G401.6 (cell line): ENCODE results near the gene SUGCT.
"Not testable (repeated sequence)": the region's sequence is repeated elsewhere in the genome, so short reads cannot be mapped to it uniquely, and the experiment has no call there.

Experiments used
- FAIRE-seq: peaks from 2 replicates; lab custom pipeline; 2012; peaks lifted over from hg19 to GRCh38; lab: Jason Lieb, UNC

SUGCT gene

DNA sequence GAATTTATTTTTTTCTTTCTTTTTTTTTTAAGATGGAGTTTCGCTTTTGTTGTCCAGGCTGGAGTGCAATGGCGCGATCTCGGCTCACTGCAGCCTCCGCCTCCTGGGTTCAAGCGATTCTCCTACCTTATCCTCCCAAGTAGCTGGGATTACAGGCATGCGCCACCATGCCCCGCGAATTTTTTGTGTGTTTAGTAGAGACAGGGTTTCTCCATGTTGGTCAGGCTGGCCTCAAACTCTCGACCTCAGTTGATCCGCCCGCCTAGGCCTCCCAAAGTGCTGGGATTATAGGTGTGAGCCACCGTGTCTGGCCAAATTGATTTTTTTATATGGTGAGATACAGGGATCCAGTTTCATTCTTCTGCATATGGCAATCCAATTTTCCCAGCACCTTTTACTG lies 5.1 kb downstream of the SUGCT start:
- FAIRE-seq, result not testable (repeated sequence)

DNA sequence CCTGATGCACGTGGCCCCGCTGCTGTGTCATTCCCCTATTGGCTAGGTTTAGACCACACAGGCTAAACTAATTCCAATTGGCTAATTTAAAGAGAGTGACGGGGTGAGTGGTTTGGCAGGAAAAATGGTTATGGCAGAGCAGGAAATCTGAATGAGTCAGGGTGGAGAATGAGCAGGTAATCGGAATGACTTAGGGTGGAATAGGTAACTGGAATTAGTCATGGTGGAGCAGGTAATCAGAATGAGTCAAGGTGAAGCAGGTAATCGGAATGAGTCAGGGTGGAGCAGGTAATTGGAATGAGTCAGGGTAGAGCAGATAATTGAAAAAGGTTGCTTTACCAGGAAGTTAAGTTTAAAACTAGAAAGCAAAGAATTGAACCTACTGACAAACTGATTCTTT lies 7.1 kb downstream of the SUGCT start:
- not testable (repeated sequence) for FAIRE-seq

DNA sequence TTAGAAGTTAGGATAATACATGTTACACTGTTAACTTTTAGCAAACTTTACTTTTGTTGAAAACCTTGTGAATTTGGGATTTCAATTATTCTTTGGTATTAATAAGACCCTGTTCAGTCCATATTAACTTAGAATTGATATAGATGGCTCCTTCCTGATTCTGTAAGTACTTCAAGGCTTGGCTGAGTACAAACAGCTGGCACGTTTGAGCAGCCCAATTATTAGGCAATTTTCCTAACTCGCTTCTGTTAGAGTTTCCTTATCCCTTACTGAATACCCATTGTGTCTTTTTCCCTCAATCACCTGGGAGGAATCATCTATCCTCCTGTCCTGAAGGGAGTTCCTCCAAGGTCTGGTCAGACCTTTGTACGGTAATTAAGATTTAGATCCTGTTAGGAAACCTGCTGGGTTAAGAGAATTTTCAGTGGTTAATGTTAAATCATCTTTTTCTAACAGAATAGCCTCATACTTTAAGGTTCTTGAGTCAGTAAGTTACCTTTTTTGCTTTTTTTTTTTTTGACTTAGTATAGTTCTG lies 10.9 kb downstream of the SUGCT start:
- FAIRE-seq, result not testable (repeated sequence)

DNA sequence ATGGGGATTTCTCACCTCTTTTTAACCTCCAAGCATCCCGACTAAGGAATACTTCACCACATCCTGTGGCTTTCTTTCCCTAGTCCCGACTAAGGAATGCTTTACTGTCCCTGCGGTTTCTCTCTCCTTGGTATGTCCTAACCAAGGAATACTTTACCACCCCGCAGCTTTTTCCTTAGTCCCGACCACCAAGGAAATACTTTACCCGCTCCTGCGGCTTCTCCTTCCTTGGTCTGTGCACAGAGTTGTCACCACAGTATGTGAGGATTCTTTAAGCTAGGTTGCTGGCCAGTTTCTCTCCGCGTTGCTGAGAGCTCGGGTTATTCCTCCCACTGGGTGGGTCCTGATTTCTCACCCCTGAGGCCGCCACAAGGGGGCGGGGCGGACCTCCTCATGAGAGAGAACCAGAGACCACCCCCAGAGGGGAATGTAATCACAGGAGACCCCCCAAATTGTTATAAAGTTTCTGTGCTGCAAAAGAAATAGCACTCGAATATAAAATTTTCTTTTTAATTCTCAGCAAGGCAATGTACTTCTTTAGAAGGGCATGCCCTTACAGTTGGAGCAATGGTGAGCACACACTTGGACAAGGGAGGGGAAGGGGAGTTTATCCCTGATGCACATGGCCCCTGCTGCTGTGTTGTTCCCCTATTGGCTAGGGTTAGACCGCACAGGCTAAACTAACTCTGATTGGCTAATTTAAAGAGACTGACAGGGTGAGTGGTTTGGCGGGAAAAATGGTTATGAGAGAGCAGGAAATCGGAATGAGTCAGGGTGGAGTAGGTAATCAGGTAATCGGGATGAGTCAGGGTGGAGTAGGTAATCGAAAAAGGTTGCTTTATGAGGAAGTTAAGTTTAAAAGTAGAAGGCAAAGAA lies 12.8 kb downstream of the SUGCT start:
- FAIRE-seq, result no peak

DNA sequence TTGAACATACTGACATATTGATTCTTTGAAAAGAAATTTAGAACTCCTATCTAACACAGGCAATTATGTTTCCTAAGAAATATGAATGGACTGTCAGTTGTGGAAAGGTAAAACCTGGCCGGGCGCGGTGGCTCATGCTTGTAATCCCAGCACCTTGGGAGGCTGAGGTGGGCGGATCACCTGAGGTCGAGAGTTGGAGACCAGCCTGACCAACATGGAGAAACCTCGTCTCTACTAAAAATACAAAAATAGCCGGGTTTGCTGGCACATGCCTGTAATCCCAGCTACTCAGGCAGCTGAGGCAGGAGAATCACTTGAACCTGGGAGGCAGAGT lies 13.4 kb downstream of the SUGCT start:
- FAIRE-seq, result not testable (repeated sequence)

DNA sequence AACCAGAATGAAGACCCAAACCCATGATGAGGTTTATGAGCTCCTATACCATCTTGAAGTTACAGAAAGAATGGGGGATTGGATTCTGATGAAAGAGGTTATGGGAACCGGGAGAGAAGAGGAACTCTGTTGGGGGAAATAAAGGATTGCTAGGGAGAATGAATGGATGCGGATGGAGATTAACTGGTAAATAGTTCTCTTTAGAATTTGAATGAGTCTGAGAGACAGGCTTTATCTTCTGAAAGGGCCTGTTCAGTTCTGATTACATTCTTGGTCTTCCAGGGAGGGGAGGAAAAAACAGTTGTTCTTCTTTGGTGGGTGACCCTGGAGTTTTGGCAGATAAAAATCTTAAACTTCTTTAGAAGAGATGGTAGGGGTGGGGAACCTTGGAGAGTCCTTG lies 13.9 kb downstream of the SUGCT start:
- no peak for FAIRE-seq

DNA sequence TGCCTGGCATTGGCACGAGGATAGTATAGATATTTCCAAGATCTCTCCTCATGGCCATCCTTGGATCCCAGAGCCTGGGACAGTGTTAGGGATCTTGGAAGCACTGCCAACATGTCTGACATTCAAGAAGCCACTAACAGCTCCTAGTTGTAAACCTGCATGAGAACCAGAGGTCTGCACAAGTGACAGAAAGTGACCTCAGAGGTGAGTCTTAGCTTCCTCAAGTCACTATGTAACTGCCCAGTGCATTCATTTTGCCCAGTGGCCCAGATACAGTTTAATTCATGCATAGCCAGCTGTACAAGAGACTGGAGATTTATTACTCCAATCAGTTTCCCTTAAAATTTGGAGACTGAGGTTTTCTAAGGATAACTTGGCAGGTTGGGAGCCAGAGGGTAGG lies 16.7 kb downstream of the SUGCT start:
- FAIRE-seq, result no peak

DNA sequence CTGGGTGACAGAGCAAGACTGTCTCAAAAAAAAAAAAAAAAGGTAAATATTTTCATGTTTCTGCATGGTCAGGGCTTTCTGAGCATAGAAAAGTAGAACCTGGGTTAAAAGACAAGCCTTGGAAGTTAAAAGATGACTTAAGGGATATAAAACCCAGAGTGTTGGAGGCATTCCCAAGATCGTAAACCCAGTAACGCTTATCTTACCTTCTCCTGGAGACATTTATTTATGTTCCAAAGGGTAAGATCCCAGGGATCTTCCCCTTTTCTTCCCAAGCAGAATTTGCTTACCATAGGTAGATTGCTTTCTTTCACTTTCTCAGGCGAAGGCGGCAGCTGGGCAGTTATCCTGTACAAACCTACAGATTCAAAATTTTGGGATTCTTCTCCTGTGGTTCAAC lies 22.2 kb downstream of the SUGCT start:
- no peak for FAIRE-seq

DNA sequence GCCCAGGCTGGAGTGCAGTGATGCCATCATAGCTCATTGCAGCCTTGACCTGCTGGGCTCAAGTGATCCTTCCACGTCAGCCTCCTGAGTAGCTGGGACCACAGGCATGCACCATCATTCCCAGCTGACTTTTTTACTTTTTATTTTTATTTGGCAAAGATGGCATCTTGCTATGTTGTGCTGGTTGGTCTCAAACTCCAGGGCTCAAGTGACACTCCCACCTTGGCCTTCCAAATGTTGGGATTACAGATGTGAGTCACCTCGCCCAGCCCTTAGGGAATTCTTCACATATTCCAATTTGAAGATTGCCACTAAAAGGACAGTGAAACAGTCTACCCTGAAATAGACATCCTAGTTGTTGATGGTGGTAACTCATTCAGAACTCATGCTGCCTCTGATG lies 27.7 kb downstream of the SUGCT start:
- FAIRE-seq, result no peak

DNA sequence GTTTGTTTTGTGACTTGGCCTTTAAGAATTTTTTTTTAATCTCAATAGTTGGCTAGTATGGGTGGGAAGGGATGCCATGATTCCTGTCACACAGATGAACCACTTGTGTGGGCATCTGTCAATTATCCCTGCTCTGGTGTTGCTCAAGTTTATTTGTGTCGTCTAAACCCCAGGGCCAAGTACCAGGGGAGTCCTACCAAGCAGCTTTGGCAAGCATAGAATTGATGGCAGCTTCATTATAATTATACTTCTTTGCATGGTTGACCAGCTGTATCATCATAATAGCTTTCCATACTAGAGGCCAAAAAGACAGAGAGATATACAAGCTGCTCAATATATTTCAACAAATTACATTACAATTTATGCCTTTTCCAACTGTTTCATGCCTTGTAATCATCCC lies 30.4 kb downstream of the SUGCT start:
- no peak for FAIRE-seq

DNA sequence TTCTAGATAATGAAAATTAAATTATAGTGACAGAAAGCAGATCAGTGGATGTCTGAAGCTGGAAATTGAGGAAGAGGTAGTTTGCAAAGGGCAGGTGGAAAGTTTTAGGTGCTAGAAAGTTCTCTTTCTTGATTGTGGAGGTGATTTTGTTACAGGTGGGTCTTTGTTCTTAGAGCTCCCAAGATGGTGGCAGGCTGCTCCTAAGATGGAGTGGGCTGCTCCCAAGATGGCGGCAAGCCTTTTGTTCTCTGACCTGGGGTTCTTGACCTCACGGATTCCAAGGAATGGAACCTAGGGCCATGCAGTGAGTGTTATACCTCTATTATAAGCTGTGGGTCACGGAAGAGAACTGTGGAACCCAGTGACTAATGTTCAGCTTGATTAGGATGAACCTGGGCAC lies 32.5 kb downstream of the SUGCT start:
- no peak for FAIRE-seq

DNA sequence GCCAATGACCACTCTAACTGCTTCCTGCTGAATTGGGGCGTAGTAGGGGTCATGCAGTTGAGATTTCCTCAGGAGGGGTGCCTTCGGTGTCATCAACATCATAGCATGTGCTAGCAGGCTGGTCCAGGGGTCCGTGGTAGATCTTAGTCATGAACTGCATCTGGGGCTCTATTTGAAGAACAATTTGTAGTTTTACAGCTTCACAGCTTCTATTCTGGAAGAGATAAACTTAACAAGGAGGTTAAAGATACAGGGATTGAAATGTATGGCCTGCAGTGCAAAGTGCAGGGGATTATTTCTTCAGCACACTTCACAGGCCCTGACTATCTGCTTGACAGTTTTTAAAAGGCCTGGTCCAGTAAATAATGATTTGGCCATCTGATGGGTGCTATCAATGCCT lies 33.5 kb downstream of the SUGCT start:
- FAIRE-seq, result not testable (repeated sequence)

DNA sequence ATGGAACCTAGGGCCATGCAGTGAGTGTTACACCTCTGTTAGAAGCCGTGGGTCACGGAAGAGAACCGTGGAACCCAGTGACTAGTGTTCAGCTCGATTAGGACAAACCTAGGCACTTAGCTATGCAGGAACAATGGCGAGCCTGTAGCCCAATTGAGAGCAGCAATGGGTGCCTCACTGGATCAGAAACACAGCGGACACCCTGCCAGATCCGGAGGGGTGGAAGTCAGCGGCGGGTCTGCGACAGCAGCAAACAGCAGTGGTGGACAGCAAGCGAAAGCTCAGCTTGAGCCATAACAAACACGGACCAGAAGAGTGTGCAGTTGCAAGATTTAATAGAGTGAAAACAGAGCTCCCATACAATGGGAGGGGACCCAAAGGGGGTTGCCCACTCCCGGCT lies 38.3 kb downstream of the SUGCT start:
- FAIRE-seq, result not testable (repeated sequence)

DNA sequence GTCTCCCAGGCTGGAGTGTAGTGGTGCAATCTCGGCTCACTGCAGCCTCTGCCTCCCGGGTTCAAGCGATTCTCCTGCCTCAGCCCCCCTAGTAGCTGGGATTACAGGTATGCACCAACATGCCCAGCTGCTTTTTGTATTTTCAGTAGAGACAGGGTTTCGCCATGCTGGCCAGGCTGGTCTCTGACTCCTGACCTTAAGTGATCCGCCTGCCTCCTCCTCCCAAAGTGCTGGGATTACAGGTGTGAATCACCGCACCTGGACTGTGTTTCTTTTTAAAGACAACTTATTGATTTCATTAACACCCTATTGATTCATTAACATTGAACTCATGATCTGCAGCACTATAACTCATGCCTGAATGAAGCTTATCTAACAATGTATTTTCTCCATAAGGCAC lies 40.5 kb downstream of the SUGCT start:
- FAIRE-seq, result not testable (repeated sequence)

DNA sequence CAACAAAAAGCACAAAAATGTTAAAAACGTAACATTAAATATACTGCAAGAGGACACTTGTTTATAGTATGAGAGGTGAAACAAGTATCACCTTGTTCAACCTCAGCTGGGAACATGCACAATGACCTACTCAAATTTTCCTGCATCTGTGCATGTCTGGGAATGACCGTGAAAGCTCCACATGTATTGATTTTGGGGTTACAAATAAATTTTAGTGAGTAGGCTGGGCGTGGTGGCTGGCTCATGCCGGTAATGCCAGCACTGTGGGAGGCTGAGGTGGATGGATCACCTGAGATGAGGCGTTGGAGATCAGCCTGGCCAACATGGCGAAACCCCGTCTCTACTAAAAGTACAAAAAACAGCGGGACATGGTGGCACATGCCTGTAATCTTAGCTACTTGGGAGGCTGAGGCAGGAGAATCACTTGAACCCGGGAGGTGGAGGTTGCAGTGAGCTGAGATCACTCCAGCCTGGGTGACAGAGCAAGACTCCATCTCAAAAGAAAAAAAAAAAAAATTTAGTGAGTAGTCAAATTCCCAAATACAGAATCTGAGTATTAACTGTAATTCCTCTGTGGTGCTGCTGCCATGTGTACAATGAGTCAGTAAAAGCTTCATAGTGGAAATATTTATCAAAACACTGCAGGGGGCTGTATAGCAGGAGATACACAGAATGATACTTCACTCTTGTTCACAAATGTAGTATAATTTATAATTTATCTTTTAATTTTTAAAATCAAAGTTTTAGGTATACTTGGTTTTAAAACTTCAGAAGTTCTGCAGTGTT lies 41.1 kb downstream of the SUGCT start:
- FAIRE-seq, result no peak

DNA sequence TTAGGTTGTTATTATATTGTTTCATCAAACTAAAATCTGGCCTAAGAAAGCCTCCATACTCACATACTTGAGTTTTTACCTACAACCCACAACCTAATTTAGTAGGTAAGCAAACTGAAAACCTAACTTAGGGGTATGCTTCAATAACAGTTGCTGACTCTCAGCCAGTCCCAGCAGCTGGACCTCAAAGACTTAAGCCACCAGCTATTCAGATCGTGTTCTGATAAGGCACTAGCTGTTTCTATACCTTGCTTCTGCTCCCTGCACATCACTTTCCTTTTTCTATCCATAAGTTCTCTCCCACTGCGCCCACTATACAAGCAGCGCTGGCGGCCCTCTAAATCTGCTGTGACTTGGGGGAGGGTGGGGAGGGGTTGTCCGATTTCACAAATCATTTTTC lies 42.3 kb downstream of the SUGCT start:
- no peak for FAIRE-seq

DNA sequence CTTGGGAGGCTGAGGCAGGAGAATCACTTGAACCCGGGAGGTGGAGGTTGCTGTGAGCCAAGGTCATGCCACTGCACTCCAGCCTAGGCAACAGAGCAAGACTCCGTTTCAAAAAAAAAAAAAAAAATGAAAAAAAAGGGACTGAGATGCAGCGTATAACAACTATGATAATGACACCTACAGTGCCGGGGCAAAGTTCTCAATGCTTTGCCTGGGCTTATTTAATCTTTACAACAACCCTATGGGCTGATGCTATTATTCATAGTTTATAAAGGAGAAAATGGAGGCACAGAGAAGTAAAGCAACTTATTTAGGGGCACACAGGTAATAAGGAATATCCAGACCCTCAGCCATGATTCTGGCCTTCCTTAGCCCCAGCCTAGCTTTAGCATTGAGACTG lies 47.6 kb downstream of the SUGCT start:
- no peak for FAIRE-seq

DNA sequence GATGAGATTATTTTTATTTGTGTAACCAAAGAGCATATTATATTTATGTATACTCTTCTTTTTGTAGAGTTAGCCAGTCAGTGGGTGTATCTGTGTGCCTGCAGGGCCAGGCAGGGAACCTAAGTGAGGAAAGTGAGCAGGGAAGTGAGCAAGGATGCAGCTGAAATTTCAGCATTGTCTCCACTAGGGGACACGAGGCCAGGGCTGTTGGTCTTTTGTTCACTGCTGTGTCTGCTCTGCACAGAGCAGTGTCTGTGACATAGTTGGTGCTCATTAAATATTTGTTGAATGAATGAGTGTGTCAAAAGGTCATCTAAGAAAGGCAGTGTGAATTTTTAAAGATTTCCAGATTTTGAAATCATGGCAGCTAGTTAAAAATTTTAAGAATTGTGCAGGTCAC lies 51.8 kb downstream of the SUGCT start:
- no peak for FAIRE-seq

DNA sequence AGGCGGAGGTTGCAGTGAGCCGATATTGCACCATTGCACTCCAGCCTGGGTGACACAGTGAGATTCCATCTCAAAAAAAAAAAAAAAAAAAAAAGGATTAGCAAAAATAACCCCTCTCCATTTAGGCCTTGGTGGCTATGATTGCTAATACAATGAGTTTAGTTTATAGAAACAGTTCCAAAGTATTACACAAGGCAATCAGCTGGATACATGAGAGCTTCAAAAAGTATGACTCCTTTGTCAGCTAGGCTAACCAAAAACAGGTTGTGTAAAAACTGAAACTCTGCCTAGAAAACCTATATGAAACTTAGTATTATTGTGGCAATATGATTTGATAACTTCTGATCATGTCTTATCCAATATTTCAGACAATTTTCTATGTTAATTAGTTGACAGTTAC lies 57.2 kb downstream of the SUGCT start:
- no peak for FAIRE-seq

DNA sequence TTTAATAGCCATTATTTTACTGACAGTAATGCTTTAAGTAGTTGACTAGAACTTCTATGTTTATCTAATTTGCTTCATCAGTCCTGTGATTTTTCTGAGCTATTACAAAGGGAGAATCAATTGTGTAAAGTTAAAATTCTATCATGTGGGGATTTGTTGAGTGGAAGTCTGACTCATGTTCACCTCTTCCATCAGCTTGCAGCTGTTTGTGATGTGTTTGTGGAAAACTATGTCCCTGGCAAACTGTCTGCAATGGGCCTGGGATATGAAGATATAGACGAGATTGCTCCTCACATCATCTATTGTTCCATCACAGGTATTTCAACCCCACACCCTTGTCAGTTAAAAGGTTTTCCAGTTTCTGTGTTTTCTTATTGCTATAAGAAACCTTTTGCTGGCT lies 59.9 kb downstream of the SUGCT start:
- no peak for FAIRE-seq

DNA sequence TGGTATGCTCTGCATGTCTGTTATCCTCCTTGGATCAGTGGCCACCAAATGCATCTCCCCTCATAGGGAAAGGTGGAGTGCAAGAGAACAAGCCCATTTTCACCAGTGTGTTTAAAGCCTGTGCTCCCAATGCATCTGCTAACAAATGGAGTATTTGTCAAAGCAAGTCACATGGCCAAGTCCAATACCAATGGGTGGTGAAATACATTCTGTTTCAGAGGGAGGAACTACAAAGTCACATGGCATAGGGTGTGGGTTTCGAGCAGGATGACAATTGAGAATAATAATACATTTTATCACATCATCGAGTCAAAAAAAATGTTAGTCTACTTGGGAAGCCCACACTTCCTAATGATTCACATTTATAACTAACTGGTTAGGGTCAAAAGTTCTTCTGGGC lies 62.7 kb downstream of the SUGCT start:
- no peak for FAIRE-seq

DNA sequence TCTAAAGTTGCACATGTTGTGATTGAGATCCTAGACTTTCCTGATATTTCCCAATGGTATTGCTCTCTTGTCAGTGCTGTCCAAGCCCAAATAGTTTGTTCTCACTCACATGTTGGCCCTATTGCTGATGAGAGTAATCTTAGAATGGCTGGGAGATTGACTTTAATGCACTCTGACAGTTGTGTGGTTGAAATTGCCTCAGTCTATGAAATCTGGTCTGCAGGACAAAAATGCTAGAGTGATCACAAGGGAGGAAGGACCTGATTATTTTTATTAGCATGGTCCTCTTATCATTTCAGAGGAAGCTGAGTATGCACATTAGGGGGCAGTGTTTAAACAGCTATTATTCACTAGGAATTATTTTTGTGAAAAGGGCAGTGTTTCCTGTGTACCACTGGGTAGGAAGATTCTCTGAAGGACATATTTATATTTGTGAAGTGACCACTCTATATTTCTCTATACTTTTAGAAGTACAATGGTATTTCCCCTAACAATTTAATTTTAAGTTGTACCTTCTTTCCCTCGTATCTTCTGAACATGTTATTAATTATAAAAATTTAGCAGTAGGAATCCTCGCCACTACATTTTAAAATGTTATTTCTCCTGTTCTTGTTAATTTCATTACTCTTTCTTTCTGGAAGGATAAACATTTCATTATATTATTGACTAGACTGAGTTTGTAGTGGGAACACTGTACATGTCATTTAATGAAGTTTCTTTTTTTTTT lies 64.4 kb downstream of the SUGCT start:
- FAIRE-seq, result no peak

DNA sequence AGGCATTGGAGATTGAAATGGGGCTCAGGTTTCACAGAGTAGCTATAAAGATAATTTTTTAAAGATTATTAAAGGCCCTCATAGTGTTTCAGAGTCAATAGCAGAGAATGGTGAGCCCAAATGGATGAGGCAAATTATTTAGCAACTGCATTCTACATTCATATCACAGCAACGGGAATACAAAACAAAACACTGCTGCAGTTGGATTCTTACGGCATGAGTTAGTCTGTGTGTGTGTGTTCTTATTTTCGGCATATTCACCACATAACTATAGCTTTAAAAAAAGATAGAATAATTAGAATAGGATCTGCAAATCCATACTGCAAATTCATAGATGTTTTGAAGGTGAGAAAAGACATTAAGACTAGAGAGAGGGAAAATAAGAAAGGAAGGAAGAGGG lies 66.0 kb downstream of the SUGCT start:
- no peak for FAIRE-seq
